ENCODE results near the gene BNIP3. TPM values are rescaled to one million over a fixed set of nuclear protein-coding genes. Genes with fewer than 3 reads are reported as not detected.

BNIP3 gene
- total RNA-seq, 1 experiment from 2014 or later: 113 TPM

DNA sequence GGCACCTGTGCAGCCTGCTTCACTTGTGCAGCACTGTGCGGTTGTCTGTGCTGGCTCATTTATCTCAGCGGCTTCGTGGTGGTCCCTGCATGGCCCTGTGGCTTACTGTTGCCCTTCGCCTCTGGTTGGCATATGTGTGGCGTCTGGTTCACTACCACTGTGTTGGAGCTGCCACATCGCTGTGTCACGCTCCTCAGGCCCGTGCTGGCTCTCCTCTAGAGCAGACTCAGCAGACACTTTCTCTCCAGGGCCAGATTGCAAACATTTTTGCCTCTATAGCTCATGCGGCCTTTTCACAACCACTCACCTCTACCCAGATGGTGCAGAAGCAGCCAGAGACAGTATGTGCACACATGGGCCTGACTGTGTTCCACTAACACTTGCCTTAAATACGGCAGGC is 43.0 kb downstream of the BNIP3 start:
- DNase-seq (ENCODE audit: low spot score): no peak
- Mint-ChIP-seq H3K27me3 (ENCODE audit: low read depth) (no peaks in the 10 kb centered on the region), H3K4me3 (no peak overlapping the region), H3K36me3 (peaks cover 44% of the 10 kb centered on the region), H3K9me3 (no peaks in the 10 kb centered on the region), H3K4me1 (peaks cover 10% of the 10 kb centered on the region), H3K27ac (no peak overlapping the region)
- POLR2A ChIA-PET: no interaction called here
- no peak for ATAC-seq
- CTCF ChIA-PET: no interaction called here
- TF ChIP-seq ZNF423 (CRISPR knock-in tag; IDR thresholded peaks at IDR 0.05): no peak
- TF ChIP-seq ETV6 (CRISPR knock-in tag; IDR thresholded peaks at IDR 0.05): no peak
- TF ChIP-seq CREB1 (CRISPR knock-in tag; IDR thresholded peaks at IDR 0.05): no peak
- no peak for TF ChIP-seq ARID4B (CRISPR knock-in tag; IDR thresholded peaks at IDR 0.05; ENCODE audit: borderline replicate concordance)

DNA sequence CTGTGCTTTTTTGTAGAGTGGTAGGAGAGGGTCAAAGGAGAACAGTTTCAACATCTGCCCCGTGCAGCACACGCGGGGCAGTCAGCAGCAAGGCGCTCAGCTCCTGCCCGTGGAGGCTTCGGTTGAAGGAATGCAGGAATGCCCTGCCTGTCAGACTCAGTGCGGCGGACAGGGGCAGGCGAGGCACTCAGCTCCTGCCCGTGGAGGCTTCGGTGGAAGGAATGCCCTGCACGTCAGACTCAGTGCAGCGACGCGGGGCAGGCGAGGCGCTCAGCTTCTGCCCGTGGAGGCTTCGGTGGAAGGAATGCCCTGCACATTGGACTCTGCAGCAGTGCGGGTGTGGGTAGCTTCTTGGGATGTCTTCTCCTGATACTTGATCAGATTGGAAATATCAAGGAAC is 43.9 kb downstream of the BNIP3 start:
- ATAC-seq (no peak), DNase-seq (ENCODE audit: low spot score) (no peak)
- no peak overlapping the region for H3K4me3 Mint-ChIP-seq
- no peak overlapping the region; the same call in 1 of the 2 replicates for H3K27ac Mint-ChIP-seq
- TF ChIP-seq ZNF263 (CRISPR knock-in tag; IDR thresholded peaks at IDR 0.05; ENCODE audit: low read depth) (no peak), FOXP1 (CRISPR knock-in tag; IDR thresholded peaks at IDR 0.05; ENCODE audit: borderline replicate concordance) (no peak), ZNF671 (CRISPR knock-in tag; IDR thresholded peaks at IDR 0.05) (no peak)
- H3K4me1 Mint-ChIP-seq: peaks cover 10% of the 10 kb centered on the region
- no peaks in the 10 kb centered on the region; the same call in 1 of the 2 replicates for H3K9me3 Mint-ChIP-seq
- H3K27me3 Mint-ChIP-seq (ENCODE audit: low read depth): no peaks in the 10 kb centered on the region
- ChIA-PET POLR2A (no interaction called here), CTCF (no interaction called here)
- H3K36me3 Mint-ChIP-seq: peaks cover 46% of the 10 kb centered on the region

GRCh38 chr10:131936736-131937135 is 45.0 kb downstream of the BNIP3 start:
- H3K36me3 Mint-ChIP-seq: peaks cover 49% of the 10 kb centered on the region
- H3K27me3 Mint-ChIP-seq (ENCODE audit: low read depth): no peaks in the 10 kb centered on the region
- no peak overlapping the region for H3K4me3 Mint-ChIP-seq
- ChIA-PET CTCF (no interaction called here), POLR2A (no interaction called here)
- peaks cover 10% of the 10 kb centered on the region for H3K4me1 Mint-ChIP-seq
- H3K27ac Mint-ChIP-seq: no peak overlapping the region
- ATAC-seq (no peak), DNase-seq (ENCODE audit: low spot score) (no peak)
- H3K9me3 Mint-ChIP-seq: no peaks in the 10 kb centered on the region; the same call in 1 of the 2 replicates
- TF ChIP-seq, protein P1, sequence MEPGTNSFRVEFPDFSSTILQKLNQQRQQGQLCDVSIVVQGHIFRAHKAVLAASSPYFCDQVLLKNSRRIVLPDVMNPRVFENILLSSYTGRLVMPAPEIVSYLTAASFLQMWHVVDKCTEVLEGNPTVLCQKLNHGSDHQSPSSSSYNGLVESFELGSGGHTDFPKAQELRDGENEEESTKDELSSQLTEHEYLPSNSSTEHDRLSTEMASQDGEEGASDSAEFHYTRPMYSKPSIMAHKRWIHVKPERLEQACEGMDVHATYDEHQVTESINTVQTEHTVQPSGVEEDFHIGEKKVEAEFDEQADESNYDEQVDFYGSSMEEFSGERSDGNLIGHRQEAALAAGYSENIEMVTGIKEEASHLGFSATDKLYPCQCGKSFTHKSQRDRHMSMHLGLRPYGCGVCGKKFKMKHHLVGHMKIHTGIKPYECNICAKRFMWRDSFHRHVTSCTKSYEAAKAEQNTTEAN (CRISPR knock-in tag; IDR thresholded peaks at IDR 0.05): no peak
- TF ChIP-seq ZMAT4 (CRISPR knock-in tag; IDR thresholded peaks at IDR 0.05) (no peak), JUN (CRISPR knock-in tag; IDR thresholded peaks at IDR 0.05) (no peak), USF2 (CRISPR knock-in tag; IDR thresholded peaks at IDR 0.05) (no peak), KAT7 (CRISPR knock-in tag; IDR thresholded peaks at IDR 0.05; ENCODE audit: borderline replicate concordance) (no peak), EMX1 (CRISPR knock-in tag; IDR thresholded peaks at IDR 0.05) (no peak), SP1 (CRISPR knock-in tag; conservative IDR thresholded peaks at IDR 0.05) (no peak), TCF7 (CRISPR knock-in tag; IDR thresholded peaks at IDR 0.05; ENCODE audit: low read depth) (no peak), MXD4 (CRISPR knock-in tag; IDR thresholded peaks at IDR 0.05; ENCODE audit: borderline replicate concordance) (no peak), NR2C2 (CRISPR knock-in tag; IDR thresholded peaks at IDR 0.05) (no peak), TEAD4 (CRISPR knock-in tag; IDR thresholded peaks at IDR 0.05) (no peak)
- TF ChIP-seq, protein P2, sequence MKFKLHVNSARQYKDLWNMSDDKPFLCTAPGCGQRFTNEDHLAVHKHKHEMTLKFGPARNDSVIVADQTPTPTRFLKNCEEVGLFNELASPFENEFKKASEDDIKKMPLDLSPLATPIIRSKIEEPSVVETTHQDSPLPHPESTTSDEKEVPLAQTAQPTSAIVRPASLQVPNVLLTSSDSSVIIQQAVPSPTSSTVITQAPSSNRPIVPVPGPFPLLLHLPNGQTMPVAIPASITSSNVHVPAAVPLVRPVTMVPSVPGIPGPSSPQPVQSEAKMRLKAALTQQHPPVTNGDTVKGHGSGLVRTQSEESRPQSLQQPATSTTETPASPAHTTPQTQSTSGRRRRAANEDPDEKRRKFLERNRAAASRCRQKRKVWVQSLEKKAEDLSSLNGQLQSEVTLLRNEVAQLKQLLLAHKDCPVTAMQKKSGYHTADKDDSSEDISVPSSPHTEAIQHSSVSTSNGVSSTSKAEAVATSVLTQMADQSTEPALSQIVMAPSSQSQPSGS (CRISPR knock-in tag; IDR thresholded peaks at IDR 0.05; ENCODE audit: borderline replicate concordance, low read depth): no peak
- TF ChIP-seq, protein P3, sequence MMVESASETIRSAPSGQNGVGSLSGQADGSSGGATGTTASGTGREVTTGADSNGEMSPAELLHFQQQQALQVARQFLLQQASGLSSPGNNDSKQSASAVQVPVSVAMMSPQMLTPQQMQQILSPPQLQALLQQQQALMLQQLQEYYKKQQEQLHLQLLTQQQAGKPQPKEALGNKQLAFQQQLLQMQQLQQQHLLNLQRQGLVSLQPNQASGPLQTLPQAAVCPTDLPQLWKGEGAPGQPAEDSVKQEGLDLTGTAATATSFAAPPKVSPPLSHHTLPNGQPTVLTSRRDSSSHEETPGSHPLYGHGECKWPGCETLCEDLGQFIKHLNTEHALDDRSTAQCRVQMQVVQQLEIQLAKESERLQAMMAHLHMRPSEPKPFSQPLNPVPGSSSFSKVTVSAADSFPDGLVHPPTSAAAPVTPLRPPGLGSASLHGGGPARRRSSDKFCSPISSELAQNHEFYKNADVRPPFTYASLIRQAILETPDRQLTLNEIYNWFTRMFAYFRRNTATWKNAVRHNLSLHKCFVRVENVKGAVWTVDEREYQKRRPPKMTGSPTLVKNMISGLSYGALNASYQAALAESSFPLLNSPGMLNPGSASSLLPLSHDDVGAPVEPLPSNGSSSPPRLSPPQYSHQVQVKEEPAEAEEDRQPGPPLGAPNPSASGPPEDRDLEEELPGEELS (CRISPR knock-in tag; IDR thresholded peaks at IDR 0.05): no peak
- TF ChIP-seq, protein P4, sequence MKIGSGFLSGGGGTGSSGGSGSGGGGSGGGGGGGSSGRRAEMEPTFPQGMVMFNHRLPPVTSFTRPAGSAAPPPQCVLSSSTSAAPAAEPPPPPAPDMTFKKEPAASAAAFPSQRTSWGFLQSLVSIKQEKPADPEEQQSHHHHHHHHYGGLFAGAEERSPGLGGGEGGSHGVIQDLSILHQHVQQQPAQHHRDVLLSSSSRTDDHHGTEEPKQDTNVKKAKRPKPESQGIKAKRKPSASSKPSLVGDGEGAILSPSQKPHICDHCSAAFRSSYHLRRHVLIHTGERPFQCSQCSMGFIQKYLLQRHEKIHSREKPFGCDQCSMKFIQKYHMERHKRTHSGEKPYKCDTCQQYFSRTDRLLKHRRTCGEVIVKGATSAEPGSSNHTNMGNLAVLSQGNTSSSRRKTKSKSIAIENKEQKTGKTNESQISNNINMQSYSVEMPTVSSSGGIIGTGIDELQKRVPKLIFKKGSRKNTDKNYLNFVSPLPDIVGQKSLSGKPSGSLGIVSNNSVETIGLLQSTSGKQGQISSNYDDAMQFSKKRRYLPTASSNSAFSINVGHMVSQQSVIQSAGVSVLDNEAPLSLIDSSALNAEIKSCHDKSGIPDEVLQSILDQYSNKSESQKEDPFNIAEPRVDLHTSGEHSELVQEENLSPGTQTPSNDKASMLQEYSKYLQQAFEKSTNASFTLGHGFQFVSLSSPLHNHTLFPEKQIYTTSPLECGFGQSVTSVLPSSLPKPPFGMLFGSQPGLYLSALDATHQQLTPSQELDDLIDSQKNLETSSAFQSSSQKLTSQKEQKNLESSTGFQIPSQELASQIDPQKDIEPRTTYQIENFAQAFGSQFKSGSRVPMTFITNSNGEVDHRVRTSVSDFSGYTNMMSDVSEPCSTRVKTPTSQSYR (CRISPR knock-in tag; IDR thresholded peaks at IDR 0.05): no peak

Data from WTC11 (cell line).